GM12878 (cell line): ENCODE data around the gene ICE2. TPM values are rescaled to one million over a fixed set of nuclear protein-coding genes. Genes with fewer than 3 reads are reported as not detected.

Source experiments
- CBX5 ChIP-seq: sonication (generic); IDR thresholded peaks from 2 replicates; pipeline ENCODE4 v1.6.1; 2016; ENCODE audit warnings: low read depth, moderate library complexity, mild to moderate bottlenecking, inconsistent platforms
- CHD2 ChIP-seq: IDR thresholded peaks from 2 replicates; pipeline ENCODE4 v1.6.1; 2011; ENCODE audit warnings: low read depth, low read length, improper control_type of control experiment, borderline replicate concordance
- CREB1 ChIP-seq: IDR thresholded peaks from 2 replicates; pipeline ENCODE4 v1.6.1; 2012; ENCODE audit warnings: low read depth, mild to moderate bottlenecking, inconsistent platforms
- CREM ChIP-seq: IDR thresholded peaks from 2 replicates; pipeline ENCODE4 v1.6.1; 2014; ENCODE audit warnings: antibody characterized with exemption, low read depth
- EP300 ChIP-seq, 2 experiments: fragments of 150-350 bp in 1 of 2; IDR thresholded peaks; 2 replicates each; pipeline ENCODE4 v1.6.1; 2011 to 2012; ENCODE audit warnings: low read depth in 2 of 2, low read length in 2 of 2, borderline replicate concordance in 1 of 2, improper control_type of control experiment in 1 of 2, inconsistent platforms in 1 of 2; ENCODE audit not compliant: control insufficient read depth in 1 of 2
- FOS ChIP-seq: IDR thresholded peaks from 3 replicates; pipeline ENCODE4 v1.6.1; 2011; ENCODE audit warnings: borderline replicate concordance; ENCODE audit not compliant: insufficient read length; ENCODE audit errors: extremely low read depth
- FOXM1 ChIP-seq: IDR thresholded peaks from 2 replicates; pipeline ENCODE4 v1.6.1; 2012; ENCODE audit warnings: low read depth, mild to moderate bottlenecking, inconsistent platforms, low read length, moderate library complexity
- KAT2A ChIP-seq: conservative IDR thresholded peaks from 2 replicates; pipeline ENCODE4 v1.6.1; 2011; ENCODE audit warnings: low read depth, low read length; ENCODE audit not compliant: control insufficient read depth
- MXI1 ChIP-seq: fragments of 150-350 bp; IDR thresholded peaks from 2 replicates; pipeline ENCODE4 v1.6.1; 2011; ENCODE audit warnings: low read depth, mild to moderate bottlenecking, inconsistent platforms, low read length, improper control_type of control experiment
- NFYA ChIP-seq: IDR thresholded peaks from 2 replicates; pipeline ENCODE4 v1.6.1; 2011; ENCODE audit warnings: low read depth, mild to moderate bottlenecking, low read length, improper control_type of control experiment, borderline replicate concordance
- SMARCA5 ChIP-seq: fragments of 450-650 bp; IDR thresholded peaks from 2 replicates; pipeline ENCODE4 v1.6.1; 2017; ENCODE audit warnings: mild to moderate bottlenecking
- SUPT20H ChIP-seq: IDR thresholded peaks from 2 replicates; pipeline ENCODE4 v1.6.1; 2011; ENCODE audit warnings: low read depth, mild to moderate bottlenecking, low read length, moderate library complexity, borderline replicate concordance; ENCODE audit not compliant: control insufficient read depth
- ZNF274 ChIP-seq: IDR thresholded peaks from one replicate; pipeline ENCODE4 v1.8.0; 2011; ENCODE audit not compliant: insufficient read length, insufficient read depth
- polyA plus RNA-seq, 11 experiments: library from polyadenylated mRNA; depleted of rRNA in 4 of 11; unstranded in 6 of 11; stranded (reverse) in 5 of 11; fragments of >200 nt; fragmentation: Nextera tagmentation in 4 of 11; fragmentation: Illumina TruSeq in 1 of 11; extraction: Ambion mirVana in 4 of 11; extraction: Trizol in 1 of 11; gene quantifications; 1 replicate in 1 of 11; 2 replicates in 10 of 11; pipeline versions ENCODE4 v1.2.1 to v1.2.3, GENCODE V29; 2011 to 2016; ENCODE audit warnings: inconsistent platforms in 2 of 11, missing spikeins in 2 of 11, low read depth in 1 of 11
- total RNA-seq, 4 experiments: library from RNA; depleted of rRNA in 3 of 4; stranded (reverse); fragments of >200 nt in 3 of 4; fragmentation: Illumina TruSeq in 1 of 4; extraction: Trizol in 1 of 4; gene quantifications; 2 replicates each; pipeline versions ENCODE4 v1.2.1 to v1.2.3, GENCODE V29; 2013 to 2021
- TF ChIP-seq, protein P1 (sequence below): fragments of 450-650 bp; IDR thresholded peaks from 2 replicates; pipeline ENCODE4 v1.6.1; 2017; ENCODE audit warnings: mild to moderate bottlenecking, moderate library complexity
- TF ChIP-seq, protein P2 (sequence below): IDR thresholded peaks from 2 replicates; pipeline ENCODE4 v1.6.1; 2011; ENCODE audit warnings: borderline replicate concordance, low read depth, mild to moderate bottlenecking, moderate library complexity, mixed read lengths, low read length; ENCODE audit not compliant: insufficient read depth; ENCODE audit errors: extremely low read length
- TF ChIP-seq, protein P3 (sequence below): fragments of 450-650 bp; IDR thresholded peaks from 2 replicates; pipeline ENCODE4 v1.6.1; 2017; ENCODE audit warnings: mild to moderate bottlenecking
- TF ChIP-seq, protein P4 (sequence below): IDR thresholded peaks from 2 replicates; pipeline ENCODE4 v1.6.1; 2011; ENCODE audit warnings: borderline replicate concordance, low read depth, mild to moderate bottlenecking, moderate library complexity, low read length; ENCODE audit not compliant: insufficient read depth, poor library complexity, severe bottlenecking
- TF ChIP-seq, protein P5 (sequence below): fragments of 450-650 bp; IDR thresholded peaks from 2 replicates; pipeline ENCODE4 v1.6.1; 2017; ENCODE audit warnings: low read depth, mild to moderate bottlenecking, moderate library complexity

Gene ICE2
- total and polyA plus RNA-seq, 10 of the 15 experiments (the other 5 are each of a cell fraction or from before 2014, with no cell fraction given) = 14.2 to 62.0 (median 44.9) TPM

DNA sequence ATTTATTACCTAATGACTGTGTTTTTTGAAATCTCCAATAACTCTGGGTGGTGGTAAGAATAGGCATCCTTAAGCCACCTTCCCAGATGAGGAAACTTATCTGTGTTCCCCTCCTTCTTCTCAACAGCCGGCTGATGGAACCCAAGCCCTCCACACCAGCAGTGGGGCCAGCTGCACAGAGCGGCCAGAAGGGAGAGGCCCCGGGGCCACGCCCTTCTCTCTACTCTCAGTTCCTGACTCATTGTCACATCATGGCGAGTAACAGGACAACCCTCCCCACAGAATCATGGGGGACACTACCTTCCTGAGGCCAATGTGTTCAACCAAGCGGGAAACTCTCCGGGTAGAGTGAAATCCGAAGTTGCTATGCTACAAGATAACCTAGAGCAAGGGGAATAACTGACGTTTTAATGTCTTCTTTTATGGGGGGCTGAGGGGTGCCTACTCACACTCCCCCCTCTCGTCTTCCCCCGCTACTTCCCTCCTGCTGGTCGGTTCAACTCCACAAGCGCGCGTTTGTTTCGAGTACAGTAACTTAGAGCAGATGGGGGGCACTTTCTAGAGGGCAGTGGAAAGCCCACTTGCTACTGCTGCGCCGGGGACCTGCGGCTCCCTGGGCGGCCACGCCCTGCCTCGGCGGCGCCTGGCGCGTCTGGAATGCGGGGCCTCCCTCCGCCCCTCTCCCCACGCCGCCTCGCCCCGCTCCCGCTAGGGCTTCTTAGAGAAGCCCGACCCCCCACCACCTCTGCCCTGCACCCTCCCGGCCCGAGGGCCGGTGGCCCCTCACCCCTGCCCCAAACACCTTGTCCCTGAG lies 81.8 kb downstream of the ICE2 start (continued):
- TF ChIP-seq SMARCA5 = no peak
- no peak for TF ChIP-seq SUPT20H
- TF ChIP-seq, protein P1, sequence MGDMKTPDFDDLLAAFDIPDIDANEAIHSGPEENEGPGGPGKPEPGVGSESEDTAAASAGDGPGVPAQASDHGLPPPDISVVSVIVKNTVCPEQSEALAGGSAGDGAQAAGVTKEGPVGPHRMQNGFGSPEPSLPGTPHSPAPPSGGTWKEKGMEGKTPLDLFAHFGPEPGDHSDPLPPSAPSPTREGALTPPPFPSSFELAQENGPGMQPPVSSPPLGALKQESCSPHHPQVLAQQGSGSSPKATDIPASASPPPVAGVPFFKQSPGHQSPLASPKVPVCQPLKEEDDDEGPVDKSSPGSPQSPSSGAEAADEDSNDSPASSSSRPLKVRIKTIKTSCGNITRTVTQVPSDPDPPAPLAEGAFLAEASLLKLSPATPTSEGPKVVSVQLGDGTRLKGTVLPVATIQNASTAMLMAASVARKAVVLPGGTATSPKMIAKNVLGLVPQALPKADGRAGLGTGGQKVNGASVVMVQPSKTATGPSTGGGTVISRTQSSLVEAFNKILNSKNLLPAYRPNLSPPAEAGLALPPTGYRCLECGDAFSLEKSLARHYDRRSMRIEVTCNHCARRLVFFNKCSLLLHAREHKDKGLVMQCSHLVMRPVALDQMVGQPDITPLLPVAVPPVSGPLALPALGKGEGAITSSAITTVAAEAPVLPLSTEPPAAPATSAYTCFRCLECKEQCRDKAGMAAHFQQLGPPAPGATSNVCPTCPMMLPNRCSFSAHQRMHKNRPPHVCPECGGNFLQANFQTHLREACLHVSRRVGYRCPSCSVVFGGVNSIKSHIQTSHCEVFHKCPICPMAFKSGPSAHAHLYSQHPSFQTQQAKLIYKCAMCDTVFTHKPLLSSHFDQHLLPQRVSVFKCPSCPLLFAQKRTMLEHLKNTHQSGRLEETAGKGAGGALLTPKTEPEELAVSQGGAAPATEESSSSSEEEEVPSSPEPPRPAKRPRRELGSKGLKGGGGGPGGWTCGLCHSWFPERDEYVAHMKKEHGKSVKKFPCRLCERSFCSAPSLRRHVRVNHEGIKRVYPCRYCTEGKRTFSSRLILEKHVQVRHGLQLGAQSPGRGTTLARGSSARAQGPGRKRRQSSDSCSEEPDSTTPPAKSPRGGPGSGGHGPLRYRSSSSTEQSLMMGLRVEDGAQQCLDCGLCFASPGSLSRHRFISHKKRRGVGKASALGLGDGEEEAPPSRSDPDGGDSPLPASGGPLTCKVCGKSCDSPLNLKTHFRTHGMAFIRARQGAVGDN = no peak
- TF ChIP-seq, protein P2, sequence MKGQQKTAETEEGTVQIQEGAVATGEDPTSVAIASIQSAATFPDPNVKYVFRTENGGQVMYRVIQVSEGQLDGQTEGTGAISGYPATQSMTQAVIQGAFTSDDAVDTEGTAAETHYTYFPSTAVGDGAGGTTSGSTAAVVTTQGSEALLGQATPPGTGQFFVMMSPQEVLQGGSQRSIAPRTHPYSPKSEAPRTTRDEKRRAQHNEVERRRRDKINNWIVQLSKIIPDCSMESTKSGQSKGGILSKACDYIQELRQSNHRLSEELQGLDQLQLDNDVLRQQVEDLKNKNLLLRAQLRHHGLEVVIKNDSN = no peak
- TF ChIP-seq CBX5 = no peak
- TF ChIP-seq KAT2A = no peak
- no peak for TF ChIP-seq FOXM1
- no peak for TF ChIP-seq ZNF274
- TF ChIP-seq CREM = peak; percentile 39; the same call in 1 of the 2 replicates
- TF ChIP-seq, protein P3, sequence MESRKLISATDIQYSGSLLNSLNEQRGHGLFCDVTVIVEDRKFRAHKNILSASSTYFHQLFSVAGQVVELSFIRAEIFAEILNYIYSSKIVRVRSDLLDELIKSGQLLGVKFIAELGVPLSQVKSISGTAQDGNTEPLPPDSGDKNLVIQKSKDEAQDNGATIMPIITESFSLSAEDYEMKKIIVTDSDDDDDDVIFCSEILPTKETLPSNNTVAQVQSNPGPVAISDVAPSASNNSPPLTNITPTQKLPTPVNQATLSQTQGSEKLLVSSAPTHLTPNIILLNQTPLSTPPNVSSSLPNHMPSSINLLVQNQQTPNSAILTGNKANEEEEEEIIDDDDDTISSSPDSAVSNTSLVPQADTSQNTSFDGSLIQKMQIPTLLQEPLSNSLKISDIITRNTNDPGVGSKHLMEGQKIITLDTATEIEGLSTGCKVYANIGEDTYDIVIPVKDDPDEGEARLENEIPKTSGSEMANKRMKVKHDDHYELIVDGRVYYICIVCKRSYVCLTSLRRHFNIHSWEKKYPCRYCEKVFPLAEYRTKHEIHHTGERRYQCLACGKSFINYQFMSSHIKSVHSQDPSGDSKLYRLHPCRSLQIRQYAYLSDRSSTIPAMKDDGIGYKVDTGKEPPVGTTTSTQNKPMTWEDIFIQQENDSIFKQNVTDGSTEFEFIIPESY = no peak
- TF ChIP-seq CHD2 = no peak
- TF ChIP-seq, protein P4, sequence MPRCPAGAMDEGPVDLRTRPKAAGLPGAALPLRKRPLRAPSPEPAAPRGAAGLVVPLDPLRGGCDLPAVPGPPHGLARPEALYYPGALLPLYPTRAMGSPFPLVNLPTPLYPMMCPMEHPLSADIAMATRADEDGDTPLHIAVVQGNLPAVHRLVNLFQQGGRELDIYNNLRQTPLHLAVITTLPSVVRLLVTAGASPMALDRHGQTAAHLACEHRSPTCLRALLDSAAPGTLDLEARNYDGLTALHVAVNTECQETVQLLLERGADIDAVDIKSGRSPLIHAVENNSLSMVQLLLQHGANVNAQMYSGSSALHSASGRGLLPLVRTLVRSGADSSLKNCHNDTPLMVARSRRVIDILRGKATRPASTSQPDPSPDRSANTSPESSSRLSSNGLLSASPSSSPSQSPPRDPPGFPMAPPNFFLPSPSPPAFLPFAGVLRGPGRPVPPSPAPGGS = no peak
- no peak for TF ChIP-seq EP300 (IDR thresholded peaks at IDR 0.05; ENCODE audit: borderline replicate concordance in 1 of 2, control insufficient read depth in 1 of 2, low read depth in 2 of 2, low read length in 2 of 2)
- no peak for TF ChIP-seq CREB1
- TF ChIP-seq MXI1 = no peak
- TF ChIP-seq, protein P5, sequence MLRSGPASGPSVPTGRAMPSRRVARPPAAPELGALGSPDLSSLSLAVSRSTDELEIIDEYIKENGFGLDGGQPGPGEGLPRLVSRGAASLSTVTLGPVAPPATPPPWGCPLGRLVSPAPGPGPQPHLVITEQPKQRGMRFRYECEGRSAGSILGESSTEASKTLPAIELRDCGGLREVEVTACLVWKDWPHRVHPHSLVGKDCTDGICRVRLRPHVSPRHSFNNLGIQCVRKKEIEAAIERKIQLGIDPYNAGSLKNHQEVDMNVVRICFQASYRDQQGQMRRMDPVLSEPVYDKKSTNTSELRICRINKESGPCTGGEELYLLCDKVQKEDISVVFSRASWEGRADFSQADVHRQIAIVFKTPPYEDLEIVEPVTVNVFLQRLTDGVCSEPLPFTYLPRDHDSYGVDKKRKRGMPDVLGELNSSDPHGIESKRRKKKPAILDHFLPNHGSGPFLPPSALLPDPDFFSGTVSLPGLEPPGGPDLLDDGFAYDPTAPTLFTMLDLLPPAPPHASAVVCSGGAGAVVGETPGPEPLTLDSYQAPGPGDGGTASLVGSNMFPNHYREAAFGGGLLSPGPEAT = 0 out of 2 replicates have a peak, but pooled peaks have one; percentile 45
- no peak for TF ChIP-seq NFYA
- no peak for TF ChIP-seq FOS
